ENCODE measurements around the gene MYBPHL.

DNA sequence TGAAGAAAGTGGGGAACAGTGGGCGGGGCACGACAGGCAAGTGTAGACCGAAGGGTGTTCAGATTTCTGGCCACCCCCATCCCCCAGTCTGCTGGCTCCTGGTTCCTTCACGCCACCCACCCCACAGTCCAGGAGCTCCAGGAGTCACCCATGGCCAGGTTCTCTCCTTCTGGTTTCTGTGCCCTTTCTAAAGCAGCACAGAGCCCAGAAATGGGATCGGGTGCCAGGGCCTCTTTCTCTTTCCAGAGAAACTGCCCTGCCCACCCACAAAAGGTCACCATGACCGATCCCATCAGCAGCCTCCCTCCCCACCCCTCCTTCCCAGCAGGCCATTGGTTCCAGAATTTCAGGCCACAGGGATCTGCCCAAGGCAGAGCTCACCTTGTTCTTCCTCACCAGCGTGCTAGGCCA, 60.7 kb downstream of the MYBPHL start:
- TF ChIP-seq EZH2 (IDR thresholded peaks at IDR 0.05; ENCODE audit: borderline replicate concordance, low read length), result no peak
- TF ChIP-seq, protein P1, sequence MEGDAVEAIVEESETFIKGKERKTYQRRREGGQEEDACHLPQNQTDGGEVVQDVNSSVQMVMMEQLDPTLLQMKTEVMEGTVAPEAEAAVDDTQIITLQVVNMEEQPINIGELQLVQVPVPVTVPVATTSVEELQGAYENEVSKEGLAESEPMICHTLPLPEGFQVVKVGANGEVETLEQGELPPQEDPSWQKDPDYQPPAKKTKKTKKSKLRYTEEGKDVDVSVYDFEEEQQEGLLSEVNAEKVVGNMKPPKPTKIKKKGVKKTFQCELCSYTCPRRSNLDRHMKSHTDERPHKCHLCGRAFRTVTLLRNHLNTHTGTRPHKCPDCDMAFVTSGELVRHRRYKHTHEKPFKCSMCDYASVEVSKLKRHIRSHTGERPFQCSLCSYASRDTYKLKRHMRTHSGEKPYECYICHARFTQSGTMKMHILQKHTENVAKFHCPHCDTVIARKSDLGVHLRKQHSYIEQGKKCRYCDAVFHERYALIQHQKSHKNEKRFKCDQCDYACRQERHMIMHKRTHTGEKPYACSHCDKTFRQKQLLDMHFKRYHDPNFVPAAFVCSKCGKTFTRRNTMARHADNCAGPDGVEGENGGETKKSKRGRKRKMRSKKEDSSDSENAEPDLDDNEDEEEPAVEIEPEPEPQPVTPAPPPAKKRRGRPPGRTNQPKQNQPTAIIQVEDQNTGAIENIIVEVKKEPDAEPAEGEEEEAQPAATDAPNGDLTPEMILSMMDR (conservative IDR thresholded peaks at IDR 0.05 in 1 of 2, IDR thresholded peaks at IDR 0.05 in 1 of 2; ENCODE audit: extremely low read depth in 1 of 2, insufficient read depth in 1 of 2, low read depth in 1 of 2, low read length in 2 of 2), result no peak

Measured in mammary epithelial cell (primary cell).